ENCODE results near the gene ZRANB1.

DNA sequence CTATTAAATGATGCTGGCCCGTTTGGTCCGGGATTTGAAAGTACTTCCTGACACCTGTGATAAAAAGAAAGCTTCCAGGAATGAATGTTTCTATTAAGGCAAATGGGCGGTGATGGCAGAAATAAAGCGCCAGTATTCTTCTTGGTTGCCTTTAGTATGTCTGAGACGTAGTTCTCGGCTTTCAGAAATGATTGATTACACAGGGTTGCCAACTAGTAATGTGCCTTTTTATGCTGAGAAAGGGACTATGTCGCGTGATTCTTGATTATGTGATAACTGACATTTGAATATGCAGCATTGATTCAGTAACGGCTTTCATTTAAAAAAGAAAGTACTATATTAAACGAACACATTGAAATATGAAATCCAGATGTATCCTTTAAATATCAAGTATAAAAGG is 13.9 kb downstream of the ZRANB1 start:
- TF ChIP-seq, protein P1, sequence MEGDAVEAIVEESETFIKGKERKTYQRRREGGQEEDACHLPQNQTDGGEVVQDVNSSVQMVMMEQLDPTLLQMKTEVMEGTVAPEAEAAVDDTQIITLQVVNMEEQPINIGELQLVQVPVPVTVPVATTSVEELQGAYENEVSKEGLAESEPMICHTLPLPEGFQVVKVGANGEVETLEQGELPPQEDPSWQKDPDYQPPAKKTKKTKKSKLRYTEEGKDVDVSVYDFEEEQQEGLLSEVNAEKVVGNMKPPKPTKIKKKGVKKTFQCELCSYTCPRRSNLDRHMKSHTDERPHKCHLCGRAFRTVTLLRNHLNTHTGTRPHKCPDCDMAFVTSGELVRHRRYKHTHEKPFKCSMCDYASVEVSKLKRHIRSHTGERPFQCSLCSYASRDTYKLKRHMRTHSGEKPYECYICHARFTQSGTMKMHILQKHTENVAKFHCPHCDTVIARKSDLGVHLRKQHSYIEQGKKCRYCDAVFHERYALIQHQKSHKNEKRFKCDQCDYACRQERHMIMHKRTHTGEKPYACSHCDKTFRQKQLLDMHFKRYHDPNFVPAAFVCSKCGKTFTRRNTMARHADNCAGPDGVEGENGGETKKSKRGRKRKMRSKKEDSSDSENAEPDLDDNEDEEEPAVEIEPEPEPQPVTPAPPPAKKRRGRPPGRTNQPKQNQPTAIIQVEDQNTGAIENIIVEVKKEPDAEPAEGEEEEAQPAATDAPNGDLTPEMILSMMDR (conservative IDR thresholded peaks at IDR 0.05), result no peak
- TF ChIP-seq ZFX (IDR thresholded peaks at IDR 0.05), result no peak

Data from C4-2B (cell line).